Colon (tissue), 2 donors: ENCODE measurements around the gene AKNA.

Experiments
- FAIRE-seq: peaks from 2 replicates; lab custom pipeline; 2012; peaks lifted over from hg19 to GRCh38; lab: Jason Lieb, UNC
- donor health status: control.
- donor health status: control.

The AKNA gene

DNA sequence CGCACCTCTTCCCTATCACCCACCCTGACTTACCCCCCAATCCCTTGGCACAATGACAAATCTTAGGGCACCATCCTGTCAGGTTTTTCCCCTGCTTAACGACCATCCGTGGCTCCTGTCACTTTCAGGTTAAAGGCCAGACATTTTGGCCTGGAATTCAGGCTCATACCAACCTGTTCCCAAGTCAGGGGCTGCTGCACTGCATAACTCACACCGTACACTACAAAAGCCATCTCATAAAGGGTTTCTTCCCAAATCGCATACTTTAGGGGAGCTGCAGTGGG is 7.5 kb upstream of the AKNA start:
- no peak for FAIRE-seq

DNA sequence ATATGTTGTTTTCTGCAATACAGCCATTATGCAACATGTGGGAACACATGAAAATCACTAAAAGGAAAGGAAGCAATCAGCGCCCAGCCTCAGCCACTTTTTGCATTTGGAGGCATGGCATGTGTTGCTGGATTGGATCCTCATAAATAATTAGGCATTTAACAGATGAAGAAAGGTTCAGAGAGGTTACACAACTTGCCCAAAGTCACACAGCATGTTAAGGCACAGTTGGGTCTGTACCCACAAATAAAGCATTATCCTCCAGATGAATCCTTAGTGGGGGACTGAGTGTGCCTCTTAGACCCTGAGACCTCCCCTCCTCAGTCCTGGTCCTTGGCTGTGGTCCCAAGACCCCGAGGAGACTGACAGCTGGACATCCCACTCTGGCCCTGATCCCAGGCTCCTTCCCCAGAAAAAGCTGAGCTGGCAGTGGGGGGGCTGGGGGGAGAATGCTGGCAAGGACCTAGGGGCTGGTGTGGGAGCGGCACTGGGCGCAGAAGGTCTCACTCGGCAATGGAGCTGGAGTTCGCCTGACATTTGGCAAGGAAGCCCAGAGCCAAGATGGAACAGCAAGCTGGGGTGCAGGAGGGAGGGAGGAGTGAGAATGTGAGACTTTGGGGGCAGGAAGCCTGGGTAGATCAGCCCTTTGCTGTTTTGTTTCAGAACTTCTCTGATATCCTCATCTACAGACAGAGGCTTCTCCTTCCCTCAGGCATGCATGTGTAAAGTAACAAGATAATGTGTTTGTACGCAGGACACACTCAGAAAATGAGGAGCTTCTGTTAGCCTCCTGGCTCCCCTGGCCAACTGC is 6.9 kb upstream of the AKNA start:
- no peak for FAIRE-seq

DNA sequence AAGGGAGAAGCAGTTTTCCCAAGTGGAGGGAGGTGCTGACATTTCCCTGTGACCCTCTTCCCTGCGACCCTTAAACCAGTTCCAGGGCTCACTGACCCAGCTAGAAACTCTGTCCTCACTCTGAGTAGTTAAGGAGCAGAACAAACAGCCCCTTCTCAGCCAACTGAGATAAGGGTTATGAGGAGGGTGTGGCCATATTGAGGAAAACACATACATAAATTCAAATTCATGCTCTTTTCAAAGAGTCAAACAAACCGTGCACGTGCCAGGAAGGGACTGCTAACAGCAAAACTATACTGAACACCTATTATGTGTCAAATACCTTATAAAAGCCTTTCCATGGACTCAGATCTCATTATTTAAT is 4.9 kb upstream of the AKNA start:
- FAIRE-seq, result no peak

DNA sequence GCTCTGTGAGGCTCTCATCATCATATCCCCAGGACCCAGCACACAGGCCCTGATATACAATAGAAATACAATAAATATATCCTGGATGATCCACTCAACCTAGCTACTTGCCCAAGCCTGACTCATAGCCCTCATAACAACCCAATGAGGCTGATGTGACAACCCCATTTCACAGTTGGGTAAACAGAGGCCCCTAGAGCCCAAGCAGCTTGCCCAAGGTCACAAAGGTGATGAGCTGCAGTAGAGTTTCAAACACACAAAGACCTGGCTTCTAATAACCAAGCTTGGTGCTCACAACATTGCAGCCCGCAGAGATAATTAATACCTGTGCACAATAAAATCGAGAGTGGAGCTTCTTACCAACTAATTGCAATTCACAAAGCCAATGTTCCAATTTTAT is 3.2 kb upstream of the AKNA start:
- FAIRE-seq, result no peak

DNA sequence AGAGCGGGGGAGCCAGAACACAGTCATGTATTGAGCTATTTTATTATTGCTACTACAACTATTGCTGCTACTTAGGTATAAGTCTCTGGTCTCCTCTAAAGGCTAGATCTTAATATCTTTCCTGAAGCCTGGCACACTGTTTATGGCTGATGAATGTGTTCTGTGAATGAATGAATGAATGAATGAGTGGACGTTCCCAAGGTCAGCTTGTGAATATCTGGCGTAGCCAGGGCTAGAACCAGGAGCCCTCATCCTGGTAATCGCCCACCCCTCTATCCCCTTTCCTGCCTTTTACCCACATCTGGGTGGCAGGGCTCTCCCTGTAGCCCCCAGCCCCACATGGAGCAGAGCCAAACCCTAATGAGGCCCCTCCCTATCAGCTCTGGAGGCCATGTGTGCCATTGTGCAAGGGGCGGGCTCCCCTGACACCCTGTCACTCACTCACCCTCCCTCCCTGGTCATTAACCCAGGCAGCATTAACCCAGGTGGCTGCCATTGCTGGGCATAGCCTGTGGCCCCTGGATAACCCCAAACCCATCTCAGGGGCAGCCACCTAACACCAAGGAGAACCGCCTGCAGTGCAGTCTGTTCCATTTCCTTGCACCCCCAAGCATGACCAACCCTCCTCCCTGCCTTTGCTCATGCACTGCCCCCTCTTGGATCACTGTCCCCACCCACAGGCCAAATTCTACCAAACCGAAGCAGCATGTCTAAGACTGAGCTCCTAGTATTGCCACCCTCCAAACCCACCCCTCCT is 2.0 kb upstream of the AKNA start:
- FAIRE-seq, result no peak

DNA sequence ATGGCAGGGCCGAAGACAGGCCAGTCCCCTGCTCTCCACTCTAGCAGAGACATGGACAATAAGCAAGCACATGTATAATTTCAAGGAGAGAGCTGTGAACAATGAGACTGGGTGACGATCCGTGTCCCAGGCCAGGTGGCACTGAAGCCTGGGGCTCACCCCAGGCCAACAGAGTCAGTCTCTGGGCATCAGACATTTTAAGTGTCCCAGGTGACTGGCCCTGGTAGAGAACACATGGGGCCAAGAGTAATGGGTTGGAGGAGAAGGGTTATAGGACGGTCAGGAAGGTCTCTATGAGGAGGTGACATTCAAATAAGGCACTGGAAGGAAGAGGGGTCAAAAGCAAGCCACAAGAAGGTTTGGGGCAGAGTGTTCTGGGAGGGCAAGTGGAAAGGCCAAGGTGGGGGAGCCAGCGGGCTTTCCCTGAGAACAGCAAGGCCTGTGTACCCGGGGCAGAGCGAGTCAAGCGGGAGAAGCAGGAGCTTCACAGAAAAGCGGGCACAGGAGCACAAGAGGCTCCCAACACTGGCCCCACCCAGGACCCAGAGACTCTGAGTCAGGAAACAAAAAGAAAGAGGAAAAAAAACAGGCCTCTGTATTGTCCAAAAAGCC is 1.1 kb upstream of the AKNA start:
- no peak for FAIRE-seq

DNA sequence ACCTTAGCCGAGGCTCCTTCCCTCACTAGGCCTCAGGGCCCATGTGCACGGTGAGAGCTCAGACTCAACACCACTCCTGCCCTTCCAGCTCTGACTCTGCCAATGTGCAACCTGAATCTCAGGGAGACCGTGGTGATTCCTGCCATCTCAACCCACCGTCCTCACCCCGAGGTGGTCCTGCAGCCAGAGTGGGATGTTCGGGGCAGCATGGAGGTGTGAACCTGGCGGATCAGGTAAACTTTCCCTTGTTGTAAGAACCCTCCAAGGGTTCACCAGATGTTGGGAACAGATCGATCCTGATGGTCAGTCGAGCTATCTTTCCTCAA is 538 bp upstream of the AKNA start:
- no peak for FAIRE-seq

DNA sequence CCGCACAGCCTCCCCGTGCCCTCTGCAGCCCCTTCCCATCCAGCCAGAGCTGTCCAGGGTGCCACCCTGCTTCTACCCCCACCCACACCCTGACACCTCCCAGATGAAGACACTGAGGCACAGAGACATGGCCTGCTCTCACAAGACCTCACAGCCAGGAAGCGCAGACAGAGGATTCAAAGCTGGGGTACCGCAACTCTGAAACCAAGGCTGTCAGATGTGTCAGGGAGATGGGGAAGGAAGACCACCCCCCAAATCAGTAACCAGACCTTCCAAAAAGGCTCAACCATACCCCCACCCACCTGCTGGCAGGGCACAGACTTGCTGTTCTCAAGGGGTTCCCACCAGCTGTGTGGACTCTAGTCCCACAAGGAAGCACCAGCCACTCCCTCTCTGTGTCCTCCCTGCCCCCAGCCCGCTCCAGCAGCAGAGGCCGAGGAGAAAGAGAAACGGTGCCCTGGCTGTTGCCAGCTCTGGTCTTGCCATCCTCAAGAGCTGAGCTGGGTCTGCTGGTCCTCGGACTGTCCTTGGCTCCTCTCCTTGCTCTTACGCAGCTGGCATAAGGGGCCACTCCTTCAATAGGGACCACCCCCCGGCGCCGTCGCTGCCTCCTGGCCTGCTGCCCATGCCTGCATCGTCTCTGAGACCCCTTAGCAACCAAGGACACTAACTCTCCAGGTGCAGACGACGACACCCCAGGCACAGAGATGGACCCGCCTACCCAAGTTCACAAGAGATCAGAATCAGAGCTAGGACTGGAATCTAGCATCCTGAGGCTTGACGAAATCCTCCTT is 699 bp downstream of the AKNA start:
- FAIRE-seq, result no peak

DNA sequence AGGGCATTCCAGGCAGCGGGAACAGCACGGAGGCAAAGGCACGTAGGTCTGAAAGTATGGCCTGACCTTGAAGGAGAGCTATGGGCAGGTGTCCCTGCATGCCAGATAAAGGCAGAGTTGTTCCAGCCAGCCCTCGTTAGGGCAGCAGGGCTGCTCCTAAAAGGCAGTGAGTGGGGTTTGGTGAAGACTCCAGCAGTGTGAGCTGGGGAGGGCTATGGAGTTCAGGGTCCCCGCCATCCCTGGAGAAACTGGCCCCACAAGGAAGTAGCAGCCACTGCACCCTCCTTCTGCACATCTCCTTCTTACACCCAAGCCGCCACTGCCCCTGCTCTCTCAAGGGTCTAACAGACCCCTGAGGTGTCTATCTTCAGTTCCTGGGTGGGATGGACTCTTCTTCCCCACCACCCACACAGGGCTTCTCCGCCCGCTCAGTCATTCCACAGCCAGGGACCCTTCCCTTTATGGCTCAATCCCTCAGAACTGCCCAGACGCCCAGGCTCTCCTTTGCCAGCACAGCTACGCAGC is 1.4 kb downstream of the AKNA start:
- no peak for FAIRE-seq

DNA sequence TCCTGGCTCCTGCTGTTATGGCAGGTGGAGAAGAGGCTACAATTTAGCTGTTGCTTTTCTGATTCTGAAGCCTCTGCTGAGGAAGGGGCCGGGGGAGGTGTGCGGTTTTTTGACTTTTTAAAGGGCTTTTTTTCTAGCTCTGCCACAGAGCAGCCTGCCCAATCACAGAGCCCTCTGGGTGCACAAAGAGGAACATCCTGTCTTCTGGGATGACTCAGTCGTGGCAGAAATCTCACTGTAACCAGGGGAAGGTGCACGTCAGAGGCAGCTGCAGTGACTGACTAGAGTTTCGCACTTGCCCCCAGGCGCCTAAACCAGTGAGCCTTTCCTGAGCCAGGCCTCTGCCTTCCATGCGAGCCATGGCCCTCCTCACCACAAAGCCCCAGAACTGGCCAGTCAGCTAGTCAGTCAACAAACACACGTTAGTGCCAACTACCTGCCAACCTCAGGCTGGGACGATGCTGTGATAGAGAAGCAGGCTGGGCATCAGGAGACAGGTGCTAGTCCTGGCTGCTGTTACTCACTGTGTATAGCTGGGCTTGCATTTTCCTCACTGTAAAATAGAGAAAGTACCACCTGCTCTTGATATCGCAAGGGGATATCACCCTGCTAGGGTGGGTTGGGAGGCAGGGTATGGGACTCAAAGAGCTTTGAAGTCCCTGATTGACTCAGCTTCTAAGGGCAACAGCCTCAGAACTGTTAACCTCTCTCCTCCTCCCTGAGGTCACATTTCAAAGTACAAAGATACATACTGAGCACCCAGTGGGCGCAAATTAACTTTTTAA is 2.2 kb downstream of the AKNA start:
- FAIRE-seq, result no peak

DNA sequence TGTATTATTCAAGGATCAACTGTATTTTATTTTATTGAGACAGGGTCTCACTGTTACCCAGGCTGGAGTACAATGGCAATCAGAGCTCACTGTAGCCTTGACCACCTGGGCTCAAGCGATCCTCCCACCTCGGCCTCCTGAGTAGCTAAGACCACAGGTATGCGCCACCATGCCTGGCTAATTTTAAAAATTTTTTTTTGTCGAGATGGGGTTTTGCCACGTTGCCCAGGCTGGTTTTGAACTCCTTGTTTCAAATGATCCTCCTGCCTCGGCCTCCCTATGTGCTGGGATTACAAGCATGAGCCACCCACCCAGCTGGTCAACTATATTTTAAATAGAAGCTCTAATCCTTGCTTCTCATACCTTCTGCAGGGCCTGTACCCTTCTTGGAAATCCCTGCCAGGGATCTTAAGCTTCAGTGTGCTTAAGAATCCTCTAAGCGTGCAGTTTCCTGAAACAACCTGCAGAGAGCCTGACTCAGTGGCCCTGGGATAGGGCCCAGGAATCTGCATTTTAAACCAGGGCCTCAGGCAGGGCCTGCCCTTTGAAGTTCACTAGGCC is 2.9 kb downstream of the AKNA start:
- FAIRE-seq, result no peak

DNA sequence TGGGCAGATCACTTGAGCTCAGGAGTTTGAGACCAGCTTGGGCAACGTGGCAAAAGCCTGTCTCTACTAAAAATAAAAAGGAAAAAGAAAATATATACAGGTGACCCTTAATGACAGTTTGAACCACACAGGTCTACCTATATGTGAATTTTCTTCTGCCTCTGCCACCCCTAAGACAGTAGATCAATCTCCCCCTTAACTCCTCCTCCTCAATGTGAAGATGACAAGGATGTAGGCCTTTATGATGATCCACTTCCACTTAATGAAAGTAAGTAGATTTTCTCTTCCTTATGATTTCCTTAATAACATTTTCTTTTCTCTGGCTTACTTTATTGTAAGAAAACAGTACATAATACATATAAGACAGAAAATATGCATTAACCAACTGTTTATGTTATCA is 3.4 kb downstream of the AKNA start:
- no peak for FAIRE-seq

DNA sequence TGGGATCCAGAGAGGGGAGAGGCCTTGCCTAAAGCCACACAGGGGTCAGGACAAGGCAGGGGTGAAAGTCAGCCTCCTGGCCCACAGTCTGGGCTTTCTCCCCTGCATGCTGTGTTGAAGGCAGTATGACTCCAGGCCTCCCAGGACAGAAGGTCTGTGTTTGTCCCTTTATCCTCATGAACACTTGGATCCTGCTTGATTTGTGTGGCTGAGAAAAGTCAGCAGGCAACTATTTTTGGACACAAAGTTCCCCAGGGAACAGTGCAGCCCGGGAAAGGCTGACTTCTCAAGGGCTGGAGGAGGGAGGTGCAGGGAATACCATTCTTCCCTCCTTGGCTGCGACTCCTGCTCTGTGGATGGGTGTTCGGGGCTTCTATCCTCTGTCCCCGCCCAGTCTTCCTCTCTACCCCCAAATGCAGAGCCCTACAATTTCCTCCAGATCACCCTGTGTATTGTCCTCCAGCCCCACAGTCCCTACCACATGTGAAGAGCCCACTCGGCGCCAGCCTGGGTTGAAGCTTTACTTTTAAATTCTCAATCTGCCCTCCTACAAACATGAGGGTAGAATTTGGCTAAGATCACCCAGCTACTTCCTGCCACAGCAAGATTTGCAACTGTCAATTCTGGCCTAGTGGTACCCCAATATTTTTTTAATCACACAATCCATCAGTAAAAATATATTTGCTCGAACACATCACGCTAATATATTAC is 4.1 kb downstream of the AKNA start:
- no peak for FAIRE-seq

DNA sequence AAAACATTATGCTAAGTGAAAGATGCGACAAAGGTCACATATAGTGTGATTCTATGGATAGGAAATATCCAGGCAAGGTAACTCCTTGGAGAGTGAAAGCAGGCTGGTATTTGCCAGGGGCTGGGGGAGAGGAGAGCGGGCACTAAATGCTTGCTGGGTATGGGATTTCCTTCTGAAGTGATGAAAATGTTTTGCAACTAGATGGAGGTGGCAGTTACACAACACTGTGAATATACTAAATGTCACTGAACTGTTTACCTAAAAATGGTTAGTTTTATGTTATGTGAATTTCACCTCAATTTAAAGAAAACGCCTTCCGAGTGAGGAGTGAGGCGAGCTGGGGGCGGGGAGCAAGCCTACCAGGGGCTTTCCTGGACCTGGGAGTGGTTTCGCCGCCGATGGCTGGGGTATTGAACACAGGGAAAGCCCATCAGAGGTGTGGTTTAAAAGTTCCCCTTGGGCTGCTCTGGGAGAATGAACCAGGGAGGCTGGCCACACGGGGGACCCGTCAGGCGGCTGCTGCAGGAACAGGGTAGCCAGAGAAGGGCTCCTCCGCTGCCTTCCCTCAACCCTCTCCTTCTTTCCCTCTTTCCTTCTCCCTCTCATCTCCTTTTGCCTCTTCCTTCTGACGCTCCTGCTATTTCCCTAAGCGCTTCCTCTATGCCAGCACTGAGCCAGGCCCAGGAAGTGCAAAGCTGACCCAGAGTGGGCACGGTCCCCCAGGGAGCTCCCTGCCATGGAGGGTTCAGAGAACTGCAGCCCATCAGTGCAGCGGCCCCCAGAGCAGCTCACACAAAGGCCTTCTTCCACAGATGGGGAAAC is 4.9 kb downstream of the AKNA start:
- FAIRE-seq, result no peak

DNA sequence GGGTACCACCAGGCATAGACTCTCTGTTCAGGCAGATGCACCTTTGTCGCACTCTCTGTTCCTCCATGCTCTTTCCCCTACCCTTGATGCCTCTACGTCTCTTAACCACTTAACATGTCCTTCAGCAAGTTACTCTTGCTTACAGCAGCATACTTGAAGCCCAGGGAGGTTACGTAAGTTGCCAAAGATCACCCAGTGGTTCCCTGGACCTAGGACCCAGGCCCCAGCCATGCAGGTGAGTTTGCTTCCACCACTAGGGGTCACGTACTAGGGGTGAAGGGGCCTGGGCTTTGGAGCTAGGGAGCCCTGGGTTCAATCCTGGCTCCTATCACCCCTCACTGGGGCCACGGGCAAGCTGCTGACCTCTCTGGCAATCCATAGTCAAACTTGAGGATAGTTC is 8.9 kb downstream of the AKNA start:
- no peak for FAIRE-seq

DNA sequence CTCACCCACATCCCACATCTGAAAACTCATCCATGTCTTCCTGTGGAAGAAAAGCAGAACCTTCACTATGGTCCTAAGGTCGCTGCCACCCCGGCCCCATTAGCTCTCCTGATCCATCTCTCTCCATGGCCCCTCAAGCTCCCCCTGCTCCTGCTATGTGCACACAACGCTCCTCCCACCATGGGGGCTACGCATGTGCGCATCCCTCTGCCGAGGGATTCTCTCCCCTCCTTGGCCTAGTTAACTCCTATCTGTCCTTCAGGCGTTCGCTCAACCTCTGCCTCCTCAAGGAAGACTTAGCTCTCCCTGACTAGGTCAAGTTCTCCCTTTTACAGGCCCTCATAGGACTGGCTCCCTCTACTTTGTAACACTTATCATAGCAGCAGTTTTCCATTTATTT is 9.8 kb downstream of the AKNA start:
- FAIRE-seq, result no peak

DNA sequence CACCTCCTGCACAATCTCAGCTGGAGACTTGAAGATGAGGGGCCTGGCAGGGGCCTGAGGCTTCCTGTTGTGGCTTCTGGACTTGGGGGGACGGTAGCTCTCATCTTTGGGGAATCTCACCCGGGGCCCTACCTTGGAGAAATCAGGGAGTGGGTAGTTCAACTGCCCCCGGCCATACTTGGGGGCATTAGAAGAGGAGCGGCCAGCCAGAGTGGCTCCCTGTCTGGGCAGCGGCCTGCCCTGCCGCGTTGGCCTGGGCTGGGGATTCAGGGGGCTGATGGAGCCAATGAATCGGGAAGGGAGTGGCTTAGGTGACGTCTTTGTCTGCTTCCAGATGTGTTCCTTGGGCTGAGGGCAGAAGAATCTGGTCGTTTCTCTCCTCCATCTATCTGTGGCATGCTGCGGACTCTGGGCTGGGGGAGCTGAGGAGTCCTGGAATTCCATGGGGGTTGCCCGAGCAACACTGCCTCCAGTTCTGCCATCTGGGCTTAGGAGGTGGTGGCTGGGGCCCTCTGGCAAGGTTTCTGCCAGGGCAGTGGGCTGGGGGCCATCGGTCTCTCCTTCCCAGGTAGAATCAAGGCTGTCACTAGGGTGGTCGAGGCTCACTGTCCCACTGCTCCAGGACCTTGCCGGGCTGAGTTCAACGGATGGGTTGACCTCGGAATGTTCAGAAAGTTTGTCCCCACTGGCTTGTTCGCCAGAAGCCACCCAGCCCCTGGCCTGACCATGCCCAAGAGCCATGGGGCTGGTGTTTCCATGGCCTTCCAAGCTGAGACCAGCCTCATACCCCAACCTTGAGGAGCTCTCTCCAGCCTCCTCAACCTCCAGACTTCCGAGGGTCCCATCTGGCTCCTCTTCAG is 11.0 kb downstream of the AKNA start:
- no peak for FAIRE-seq

DNA sequence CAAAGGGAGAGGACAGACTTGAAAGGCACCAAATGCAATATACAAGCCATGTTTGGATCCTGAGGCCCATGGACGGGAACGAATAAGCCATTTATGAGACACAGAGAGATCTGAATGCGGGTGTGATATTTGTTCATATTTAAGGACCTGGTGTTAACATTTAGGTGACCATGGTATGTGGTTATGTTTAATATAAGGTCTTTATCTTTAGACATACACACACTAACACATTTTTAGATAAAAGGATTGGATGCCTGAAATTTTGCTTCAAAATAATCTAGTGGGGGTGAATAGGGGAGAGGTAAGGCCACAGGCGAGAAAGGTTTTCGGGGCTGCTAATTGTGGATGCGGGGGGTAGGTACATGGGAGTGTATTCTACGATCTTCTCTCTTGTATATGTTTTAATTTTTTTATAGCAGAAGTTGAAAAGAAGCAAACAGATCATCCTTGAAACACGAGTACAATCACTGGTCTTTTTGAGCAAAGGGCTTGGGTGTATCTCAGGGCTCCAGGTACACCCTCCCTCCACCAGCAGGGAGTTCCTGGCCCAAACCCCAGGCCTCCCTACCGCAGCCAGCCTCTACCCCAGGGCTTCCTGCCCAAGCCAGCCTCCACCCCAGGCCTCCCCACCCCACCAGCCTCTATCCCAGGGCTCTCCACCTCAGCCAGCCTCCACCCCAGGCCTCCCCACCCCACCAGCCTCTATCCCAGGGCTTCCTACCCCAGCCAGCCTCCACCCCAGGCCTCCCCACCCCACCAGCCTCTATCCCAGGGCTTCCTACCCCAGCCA is 12.2 kb downstream of the AKNA start:
- no peak for FAIRE-seq
